ENCODE results near the gene ANP32A.

DNA sequence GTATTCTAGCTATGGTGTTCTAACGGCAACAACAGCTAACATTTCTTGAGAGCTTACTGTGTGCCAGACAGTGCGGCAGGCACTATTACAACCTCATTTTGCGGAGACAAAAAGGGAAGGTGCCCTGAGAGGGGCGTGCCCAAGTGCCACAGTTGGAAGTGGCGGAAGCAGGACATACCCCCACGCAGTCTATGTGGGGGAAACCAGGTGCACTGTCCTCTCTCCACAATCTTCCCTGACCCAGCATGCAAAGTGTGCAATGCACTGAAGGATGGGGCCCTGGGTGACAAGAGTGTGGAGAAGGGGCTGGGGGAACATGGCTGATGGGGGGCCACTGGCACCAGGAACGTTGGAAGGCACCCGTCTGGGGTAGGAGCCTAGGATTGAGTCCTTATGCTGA, 8.6 kb downstream of the ANP32A start:
- no peak for TF ChIP-seq CTCF (IDR thresholded peaks at IDR 0.05)
- no peak for TF ChIP-seq POLR2A (IDR thresholded peaks at IDR 0.05)
